Naive B cell (primary cell): Measurements from ENCODE around the gene SFMBT1. TPM values are rescaled to one million over a fixed set of nuclear protein-coding genes. Genes with fewer than 3 reads are reported as not detected.

Experiments used
- ATAC-seq, 2 donors: fragments of 150-1000 bp; cut with Tn5 transposase; 2 replicates each; pipeline ENCODE4 v1.10.0; 2021; ENCODE audit warnings: low read depth in 2 of 2, mild to moderate bottlenecking in 2 of 2, moderate library complexity in 2 of 2
- DNase-seq: peaks from one replicate; pipeline ENCODE4 v3.0.0; 2022
- H3K27ac Mint-ChIP-seq, 6 donors: one replicate each; pipeline ENCODE4 v1.8.0; 2020 to 2022; ENCODE audit warnings: mild to moderate bottlenecking in 6 of 6, mixed read lengths in 6 of 6, moderate library complexity in 5 of 6, inconsistent platforms in 2 of 6
- H3K27me3 Mint-ChIP-seq, 3 donors: one replicate each; pipeline ENCODE4 v1.8.0; 2021 to 2022; ENCODE audit warnings: mixed read lengths in 3 of 3, mild to moderate bottlenecking in 1 of 3
- H3K36me3 Mint-ChIP-seq, 2 donors: one replicate each; pipeline ENCODE4 v1.8.0; 2020 to 2022; ENCODE audit warnings: mixed read lengths in 2 of 2, inconsistent platforms in 1 of 2, mild to moderate bottlenecking in 1 of 2
- H3K4me1 Mint-ChIP-seq, 3 donors: one replicate each; pipeline ENCODE4 v1.8.0; 2020 to 2022; ENCODE audit warnings: mixed read lengths in 3 of 3, inconsistent platforms in 1 of 3, mild to moderate bottlenecking in 1 of 3, moderate library complexity in 1 of 3
- H3K4me3 Mint-ChIP-seq, 8 donors: one replicate each; pipeline ENCODE4 v1.8.0; 2020 to 2022; ENCODE audit warnings: mild to moderate bottlenecking in 8 of 8, mixed read lengths in 8 of 8, moderate library complexity in 8 of 8, inconsistent platforms in 2 of 8
- H3K9me3 Mint-ChIP-seq, 7 donors: one replicate each; pipeline ENCODE4 v1.8.0; 2020 to 2022; ENCODE audit warnings: mixed read lengths in 7 of 7, mild to moderate bottlenecking in 5 of 7, inconsistent platforms in 2 of 7, moderate library complexity in 1 of 7
- polyA plus RNA-seq, 6 donors: library from polyadenylated mRNA; unstranded; fragments of 300-500 nt; fragmentation: Illumina TruSeq; gene quantifications; one replicate each; pipeline ENCODE4 v1.2.3, GENCODE V29; 2021; ENCODE audit warnings: low read depth in 6 of 6

The SFMBT1 gene
- polyA plus RNA-seq, 6 donors from 2014 or later = 2.2 to 22.5 (median 19.6) TPM

GRCh38 chr3:52907497-52907896, 138.4 kb downstream of the SFMBT1 start:
- DNase-seq (no peak), ATAC-seq (no peak)
- no peaks in the 10 kb centered on the region for H3K9me3 Mint-ChIP-seq
- peak overlapping the region in 1 of 6 donors; percentile 88 for H3K27ac Mint-ChIP-seq
- H3K27me3 Mint-ChIP-seq = no peaks in the 10 kb centered on the region
- H3K4me3 Mint-ChIP-seq = no peak overlapping the region
- H3K36me3 Mint-ChIP-seq = peaks cover 17 to 32% of the 10 kb centered on the region in 2 donors
- H3K4me1 Mint-ChIP-seq = no peaks in the 10 kb centered on the region

- Mint-ChIP-seq H3K4me3 (no peak overlapping the region), H3K36me3 (peaks cover 10 to 24% of the 10 kb centered on the region in 2 donors), H3K27ac (peak overlapping the region in 1 of 6 donors; percentile 81), H3K9me3 (no peaks in the 10 kb centered on the region), H3K27me3 (no peaks in the 10 kb centered on the region), H3K4me1 (no peaks in the 10 kb centered on the region)
- no peak for DNase-seq
- ATAC-seq = no peak
Measured at GRCh38 chr3:52904552-52904951, 141.3 kb downstream of the SFMBT1 start.

GRCh38 chr3:52904000-52904399, 141.9 kb downstream of the SFMBT1 start:
- no peaks in the 10 kb centered on the region for H3K27me3 Mint-ChIP-seq
- H3K36me3 Mint-ChIP-seq = peaks cover 10 to 24% of the 10 kb centered on the region in 2 donors

GRCh38 chr3:52897130-52898122, 148.4 kb downstream of the SFMBT1 start, which contains the start of gene STIMATE:
Gene STIMATE, minus strand, starts transcription at chr3:52897548. Its CDS starts 98 bp downstream, at chr3:52897450.
- Mint-ChIP-seq H3K4me1 (peaks cover 28 to 35% (median 32%) of the 10 kb centered on the region in 3 donors), H3K36me3 (no peaks in the 10 kb centered on the region)
- peak; percentile 94 to 96 for ATAC-seq

More at GRCh38 chr3:52904000-52904399, 141.9 kb downstream of the SFMBT1 start:
- DNase-seq (no peak), ATAC-seq (no peak)
- H3K4me3 Mint-ChIP-seq = no peak overlapping the region
- no peaks in the 10 kb centered on the region for H3K4me1 Mint-ChIP-seq
- H3K27ac Mint-ChIP-seq = no peak overlapping the region
- H3K9me3 Mint-ChIP-seq = no peaks in the 10 kb centered on the region

GRCh38 chr3:52896613-52897012, 149.3 kb downstream of the SFMBT1 start:
- H3K36me3 Mint-ChIP-seq = no peaks in the 10 kb centered on the region
- no peaks in the 10 kb centered on the region for H3K27me3 Mint-ChIP-seq
- no peak for ATAC-seq
- H3K9me3 Mint-ChIP-seq = no peaks in the 10 kb centered on the region
- no peak for DNase-seq
- H3K4me1 Mint-ChIP-seq = peaks cover 32 to 35% (median 35%) of the 10 kb centered on the region in 3 donors
- H3K4me3 Mint-ChIP-seq = peak overlapping the region; percentile 87 to 98 (median 96)
- H3K27ac Mint-ChIP-seq = peak overlapping the region; percentile 47 to 96 (median 92)

More at GRCh38 chr3:52897130-52898122, 148.4 kb downstream of the SFMBT1 start, which contains the start of gene STIMATE:
- Mint-ChIP-seq H3K4me3 (peak within 1 kb of the TSS; percentile 87 to 98 (median 96)), H3K9me3 (no peaks in the 10 kb centered on the region), H3K27me3 (no peaks in the 10 kb centered on the region), H3K27ac (peak within 1 kb of the TSS; percentile 47 to 96 (median 92))
- DNase-seq = peak; percentile 86

GRCh38 chr3:52896151-52896550, 149.7 kb downstream of the SFMBT1 start:
- H3K27ac Mint-ChIP-seq = peak overlapping the region in 5 of 6 donors; percentile 47 to 92 (median 81)
- no peaks in the 10 kb centered on the region for H3K36me3 Mint-ChIP-seq
- H3K9me3 Mint-ChIP-seq = no peaks in the 10 kb centered on the region
- no peaks in the 10 kb centered on the region for H3K27me3 Mint-ChIP-seq
- ATAC-seq (no peak), DNase-seq (no peak)
- peak overlapping the region; percentile 87 to 98 (median 96) for H3K4me3 Mint-ChIP-seq
- peaks cover 32 to 35% (median 35%) of the 10 kb centered on the region in 3 donors for H3K4me1 Mint-ChIP-seq

GRCh38 chr3:52895418-52895817, 150.5 kb downstream of the SFMBT1 start:
- H3K4me3 Mint-ChIP-seq = peak overlapping the region in 7 of 8 donors; percentile 87 to 98 (median 97)
- DNase-seq = no peak
- no peaks in the 10 kb centered on the region for H3K36me3 Mint-ChIP-seq
- H3K4me1 Mint-ChIP-seq = peaks cover 32 to 35% (median 35%) of the 10 kb centered on the region in 3 donors
- no peaks in the 10 kb centered on the region for H3K9me3 Mint-ChIP-seq
- no peaks in the 10 kb centered on the region for H3K27me3 Mint-ChIP-seq
- ATAC-seq = no peak
- peak overlapping the region in 4 of 6 donors; percentile 9 to 82 (median 65) for H3K27ac Mint-ChIP-seq

- H3K4me3 Mint-ChIP-seq = peak overlapping the region in 4 of 8 donors; percentile 26 to 97 (median 70)
Measured at GRCh38 chr3:52894756-52895155, 151.1 kb downstream of the SFMBT1 start.

GRCh38 chr3:52893723-52894122, 152.2 kb downstream of the SFMBT1 start:
- peak overlapping the region in 1 of 6 donors; percentile 96 for H3K27ac Mint-ChIP-seq
- H3K4me1 Mint-ChIP-seq = peaks cover 35 to 37% (median 37%) of the 10 kb centered on the region in 3 donors
- H3K4me3 Mint-ChIP-seq = peak overlapping the region in 1 of 8 donors; percentile 47
- DNase-seq = no peak
- no peak for ATAC-seq
- H3K36me3 Mint-ChIP-seq = no peaks in the 10 kb centered on the region
- no peaks in the 10 kb centered on the region for H3K27me3 Mint-ChIP-seq
- no peaks in the 10 kb centered on the region for H3K9me3 Mint-ChIP-seq

More at GRCh38 chr3:52894756-52895155, 151.1 kb downstream of the SFMBT1 start:
- no peaks in the 10 kb centered on the region for H3K9me3 Mint-ChIP-seq
- peak overlapping the region in 2 of 6 donors; percentile 65 to 82 for H3K27ac Mint-ChIP-seq
- H3K27me3 Mint-ChIP-seq = no peaks in the 10 kb centered on the region
- no peak for ATAC-seq
- DNase-seq = no peak
- H3K36me3 Mint-ChIP-seq = no peaks in the 10 kb centered on the region
- H3K4me1 Mint-ChIP-seq = peaks cover 35 to 37% (median 36%) of the 10 kb centered on the region in 3 donors

- Mint-ChIP-seq H3K9me3 (no peaks in the 10 kb centered on the region), H3K4me3 (peak overlapping the region in 7 of 8 donors; percentile 22 to 65 (median 26)), H3K27ac (peak overlapping the region in 4 of 6 donors; percentile 2 to 96 (median 76)), H3K4me1 (peaks cover 33 to 37% (median 35%) of the 10 kb centered on the region in 3 donors), H3K27me3 (no peaks in the 10 kb centered on the region), H3K36me3 (no peaks in the 10 kb centered on the region)
- ATAC-seq (no peak), DNase-seq (peak; percentile 44)
Measured at GRCh38 chr3:52892625-52893311, 153.1 kb downstream of the SFMBT1 start.

GRCh38 chr3:52892290-52892624, 153.6 kb downstream of the SFMBT1 start:
- Mint-ChIP-seq H3K4me1 (peaks cover 35 to 37% (median 36%) of the 10 kb centered on the region in 3 donors), H3K27ac (peak overlapping the region in 3 of 6 donors; percentile 56 to 96 (median 87)), H3K27me3 (no peaks in the 10 kb centered on the region), H3K9me3 (no peaks in the 10 kb centered on the region), H3K4me3 (peak overlapping the region in 1 of 8 donors; percentile 55), H3K36me3 (no peaks in the 10 kb centered on the region)
- DNase-seq = no peak
- no peak for ATAC-seq

GRCh38 chr3:52891615-52892081, 154.2 kb downstream of the SFMBT1 start:
- ATAC-seq (peak; percentile 71 to 83), DNase-seq (no peak)
- H3K27ac Mint-ChIP-seq = peak overlapping the region in 2 of 6 donors; percentile 87 to 96
- H3K27me3 Mint-ChIP-seq = no peaks in the 10 kb centered on the region
- peak overlapping the region in 2 of 8 donors; percentile 11 to 13 for H3K4me3 Mint-ChIP-seq
- H3K9me3 Mint-ChIP-seq = no peaks in the 10 kb centered on the region
- H3K4me1 Mint-ChIP-seq = peaks cover 32 to 35% (median 33%) of the 10 kb centered on the region in 3 donors
- no peaks in the 10 kb centered on the region for H3K36me3 Mint-ChIP-seq

- peaks cover 27 to 30% (median 28%) of the 10 kb centered on the region in 3 donors for H3K4me1 Mint-ChIP-seq
- no peaks in the 10 kb centered on the region for H3K9me3 Mint-ChIP-seq
- ATAC-seq (no peak), DNase-seq (no peak)
- no peak overlapping the region for H3K27ac Mint-ChIP-seq
- no peaks in the 10 kb centered on the region for H3K27me3 Mint-ChIP-seq
- H3K4me3 Mint-ChIP-seq = no peak overlapping the region
- H3K36me3 Mint-ChIP-seq = no peaks in the 10 kb centered on the region
Measured at GRCh38 chr3:52891164-52891563, 154.7 kb downstream of the SFMBT1 start.
